GM19324 (cell line): ENCODE data around the gene PSMC2.

Source experiments
- ATAC-seq: cut with Tn5 transposase; IDR thresholded peaks from one replicate; pipeline ENCODE4 v1.9.1; 2021; ENCODE audit warnings: mild to moderate bottlenecking, moderate library complexity; ENCODE audit not compliant: unreplicated experiment, low FRiP score

PSMC2 gene

GRCh38 chr7:103347507-103348267, at the start of gene PSMC2:
Gene PSMC2 (plus strand): TSS chr7:103347643. CDS start chr7:103347712, 69 bp downstream.
- ATAC-seq, result peak; percentile 74

- ATAC-seq, result no peak
Measured at GRCh38 chr7:103297837-103298179, 49.6 kb upstream of the PSMC2 start.

- ATAC-seq, result no peak
Measured at GRCh38 chr7:103299660-103300059, 47.8 kb upstream of the PSMC2 start.

GRCh38 chr7:103301441-103301840, 46.0 kb upstream of the PSMC2 start:
- ATAC-seq, result no peak

- no peak for ATAC-seq
Measured at GRCh38 chr7:103307503-103308231, 39.8 kb upstream of the PSMC2 start.

- no peak for ATAC-seq
Measured at GRCh38 chr7:103314852-103315251, 32.6 kb upstream of the PSMC2 start.

GRCh38 chr7:103316380-103316941, 31.0 kb upstream of the PSMC2 start:
- ATAC-seq, result no peak

- no peak for ATAC-seq
Measured at GRCh38 chr7:103317009-103317408, 30.4 kb upstream of the PSMC2 start.

- no peak for ATAC-seq
Measured at GRCh38 chr7:103325744-103326143, 21.7 kb upstream of the PSMC2 start.

GRCh38 chr7:103336761-103337160, 10.7 kb upstream of the PSMC2 start:
- ATAC-seq, result no peak

- no peak for ATAC-seq
Measured at GRCh38 chr7:103338864-103339263, 8.6 kb upstream of the PSMC2 start.

GRCh38 chr7:103341466-103341865, 6.0 kb upstream of the PSMC2 start:
- ATAC-seq, result no peak

GRCh38 chr7:103343332-103343731, 4.1 kb upstream of the PSMC2 start:
- ATAC-seq, result no peak

- ATAC-seq, result peak; percentile 3
Measured at GRCh38 chr7:103343758-103344452, 3.5 kb upstream of the PSMC2 start.

- ATAC-seq, result peak; percentile 82
Measured at GRCh38 chr7:103344453-103345149, 2.8 kb upstream of the PSMC2 start, which contains the start of gene DNAJC2. Gene DNAJC2 (minus strand): TSS chr7:103344767. CDS start chr7:103344622, 145 bp downstream.

GRCh38 chr7:103346396-103346795, 1.0 kb upstream of the PSMC2 start:
- ATAC-seq, result no peak

- no peak for ATAC-seq
Measured at GRCh38 chr7:103348452-103348851, 1.0 kb downstream of the PSMC2 start.

GRCh38 chr7:103348959-103349358, 1.5 kb downstream of the PSMC2 start:
- no peak for ATAC-seq

GRCh38 chr7:103349805-103350204, 2.4 kb downstream of the PSMC2 start:
- ATAC-seq, result no peak

- no peak for ATAC-seq
Measured at GRCh38 chr7:103369432-103369831, 22.0 kb downstream of the PSMC2 start.
